ENCODE data around the gene C1orf146.
"Not testable (repeated sequence)": the region's sequence is repeated elsewhere in the genome, so short reads cannot be mapped to it uniquely, and the experiment has no call there.

The C1orf146 gene

DNA sequence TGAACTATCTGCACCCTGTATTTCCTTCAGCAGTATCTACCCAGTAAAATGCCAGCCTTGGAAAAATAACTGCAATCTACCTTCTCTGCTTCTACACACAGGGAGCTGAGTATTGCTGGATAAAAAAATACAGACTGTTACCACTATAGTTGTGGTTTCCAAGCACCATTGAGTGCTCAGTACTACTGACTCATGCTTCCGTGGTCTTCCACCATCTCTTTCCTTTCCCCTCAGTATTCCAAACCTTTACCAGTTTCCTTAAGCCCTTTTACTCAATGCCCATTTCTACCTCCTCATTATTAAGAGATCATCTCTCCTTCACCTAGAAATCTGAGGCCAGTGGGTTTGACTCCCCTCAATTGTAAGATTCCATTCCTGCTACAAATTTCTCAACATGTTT is 57.2 kb downstream of the C1orf146 start:
- no peak for DNase-seq (ENCODE audit: low spot score)

DNA sequence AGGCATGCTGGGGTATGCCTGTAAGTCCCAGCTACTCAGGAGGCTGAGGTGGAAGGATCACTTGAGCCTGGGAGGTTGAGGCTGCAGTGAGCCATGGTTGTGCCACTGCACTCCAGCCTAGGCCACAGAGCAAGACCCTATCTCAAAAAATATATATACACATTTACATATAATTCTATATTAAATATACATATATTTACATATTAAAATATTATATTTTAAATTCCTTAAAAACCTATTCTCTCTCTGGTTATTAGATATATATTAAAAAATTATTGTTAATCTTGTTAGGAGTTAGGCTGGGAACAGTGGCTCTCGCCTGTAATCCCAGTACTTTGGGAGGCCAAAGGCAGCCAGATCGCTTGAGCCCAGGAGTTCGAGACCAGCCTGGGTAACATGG is 58.4 kb downstream of the C1orf146 start:
- no peak for DNase-seq (ENCODE audit: low spot score)

- DNase-seq (ENCODE audit: low spot score) = no peak
Measured at GRCh38 chr1:92277105-92277723, 59.5 kb downstream of the C1orf146 start.

DNA sequence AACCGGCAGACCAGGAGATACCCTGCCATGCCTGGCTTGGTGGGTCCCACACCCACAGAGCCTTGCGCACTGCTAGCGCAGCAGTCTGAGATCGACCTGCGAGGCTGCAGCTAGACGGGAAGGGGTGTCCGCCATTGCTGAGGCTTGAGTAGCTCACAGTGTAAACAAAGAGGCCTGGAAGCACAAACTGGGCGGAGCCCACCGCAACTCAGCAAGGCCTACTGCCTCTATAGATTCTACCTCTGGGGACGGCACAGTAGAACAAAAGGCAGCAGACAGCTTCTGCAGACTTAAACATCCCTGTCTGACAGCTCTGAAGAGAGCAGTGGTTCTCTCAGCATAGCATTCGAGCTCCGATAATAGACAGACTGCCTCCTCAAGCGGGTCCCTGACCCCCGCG is 62.1 kb downstream of the C1orf146 start:
- DNase-seq (ENCODE audit: low spot score) = not testable (repeated sequence)

- DNase-seq (ENCODE audit: low spot score) = not testable (repeated sequence)
Measured at GRCh38 chr1:92281411-92281810, 63.7 kb downstream of the C1orf146 start.

GRCh38 chr1:92291372-92291999 is 73.8 kb downstream of the C1orf146 start:
- peak; percentile 61 for DNase-seq (ENCODE audit: low spot score)

Measured in globus pallidus (tissue), 1 donor.